ENCODE data around the gene VPS26B. TPM values are rescaled to one million over a fixed set of nuclear protein-coding genes. Genes with fewer than 3 reads are reported as not detected.

VPS26B gene
- 53.1 and 53.9 TPM in 2 replicates for total RNA-seq

DNA sequence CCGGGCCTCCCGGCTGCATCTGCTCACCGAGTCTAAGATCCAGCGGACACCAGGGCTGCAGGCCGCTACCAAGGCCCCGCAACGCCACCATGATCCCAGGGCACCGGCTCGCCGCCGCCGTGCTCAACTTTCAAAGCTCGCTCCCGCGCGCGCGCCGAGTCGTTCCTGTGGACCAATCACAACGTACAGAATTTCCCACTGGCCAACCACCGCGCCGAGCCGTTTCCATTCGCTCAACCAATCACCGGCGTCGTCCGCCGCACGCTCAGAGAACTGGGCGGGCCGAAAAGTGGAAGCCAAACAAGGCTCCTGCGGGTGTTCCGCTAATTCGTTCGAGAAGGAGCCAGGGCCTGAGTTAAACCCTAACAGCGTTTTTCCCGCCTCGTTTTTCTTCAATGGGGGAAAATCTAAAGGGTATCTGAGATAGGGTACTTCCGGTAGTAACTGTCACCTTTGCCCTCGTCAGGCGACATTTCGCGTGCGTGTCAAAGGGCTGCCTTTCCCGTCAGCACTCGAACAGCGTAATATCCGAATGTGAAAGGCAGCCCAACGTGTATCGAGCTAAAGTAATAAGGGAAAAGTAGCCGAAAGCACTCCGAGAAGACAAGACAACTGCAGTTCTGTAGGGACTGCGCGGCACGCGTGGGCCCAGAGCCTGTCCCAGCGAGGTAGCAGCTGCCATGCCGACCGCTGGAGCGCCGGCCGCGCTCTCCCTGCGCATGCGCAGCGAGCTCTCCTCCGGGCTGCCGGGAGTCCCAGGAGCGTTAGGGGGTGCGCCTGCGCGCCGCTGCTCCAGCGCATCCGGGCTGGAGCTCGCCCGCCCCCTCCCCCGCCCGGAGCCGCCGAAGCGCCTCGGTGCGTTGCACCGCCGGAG, at the start of gene VPS26B, which contains the start of gene NCAPD3:
TSS of gene VPS26B (plus strand) at position 836 of the 874 bp plus-strand sequence. CDS start 452 bp downstream, outside the sequence.
TSS of gene NCAPD3 (minus strand) at position 132 of the 874 bp plus-strand sequence. CDS start at position 91, 41 bp downstream.

DNA sequence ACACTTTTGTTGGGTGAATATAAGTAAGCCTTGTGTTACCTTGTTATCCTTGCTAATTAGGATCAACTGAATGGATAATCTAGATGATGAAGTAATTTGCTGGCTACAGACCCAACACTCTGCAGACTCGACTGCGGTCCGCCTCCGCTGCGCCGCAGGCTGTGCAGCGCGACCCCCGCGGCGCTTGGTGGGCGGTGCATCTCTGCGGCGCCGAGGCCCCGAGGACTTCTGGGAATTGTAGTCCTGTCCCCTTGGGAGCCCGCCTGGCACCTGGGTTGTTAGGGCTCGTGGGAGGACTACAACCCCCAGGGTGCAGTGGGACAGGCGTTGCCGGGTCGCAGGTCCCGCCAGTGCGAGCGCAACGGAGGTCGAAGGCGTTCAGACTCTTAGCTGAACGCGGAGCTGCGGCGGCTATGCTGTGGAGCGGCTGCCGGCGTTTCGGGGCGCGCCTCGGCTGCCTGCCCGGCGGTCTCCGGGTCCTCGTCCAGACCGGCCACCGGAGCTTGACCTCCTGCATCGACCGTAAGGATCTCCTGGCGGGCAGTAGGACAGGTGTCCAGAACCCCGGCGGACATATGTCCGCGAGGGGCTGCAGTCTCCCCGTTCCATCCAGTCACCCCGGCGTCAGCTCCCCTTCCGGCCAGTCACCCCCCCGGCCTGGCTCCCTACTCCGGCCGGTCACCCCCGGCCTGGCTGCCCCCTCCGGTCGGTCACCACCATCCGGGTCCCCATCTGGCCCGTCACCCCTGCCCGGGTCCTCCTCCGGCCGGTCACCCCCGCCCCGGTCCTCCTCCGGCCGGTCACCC, 28.9 kb downstream of the VPS26B start, which contains the start of the genes ACAD8 and THYN1:
TSS of gene ACAD8 (plus strand) at position 381 of the 806 bp plus-strand sequence. CDS start at position 414, 33 bp downstream.
TSS of gene THYN1 (minus strand) at position 165 of the 806 bp plus-strand sequence. CDS start 470 bp downstream, outside the sequence.

DNA sequence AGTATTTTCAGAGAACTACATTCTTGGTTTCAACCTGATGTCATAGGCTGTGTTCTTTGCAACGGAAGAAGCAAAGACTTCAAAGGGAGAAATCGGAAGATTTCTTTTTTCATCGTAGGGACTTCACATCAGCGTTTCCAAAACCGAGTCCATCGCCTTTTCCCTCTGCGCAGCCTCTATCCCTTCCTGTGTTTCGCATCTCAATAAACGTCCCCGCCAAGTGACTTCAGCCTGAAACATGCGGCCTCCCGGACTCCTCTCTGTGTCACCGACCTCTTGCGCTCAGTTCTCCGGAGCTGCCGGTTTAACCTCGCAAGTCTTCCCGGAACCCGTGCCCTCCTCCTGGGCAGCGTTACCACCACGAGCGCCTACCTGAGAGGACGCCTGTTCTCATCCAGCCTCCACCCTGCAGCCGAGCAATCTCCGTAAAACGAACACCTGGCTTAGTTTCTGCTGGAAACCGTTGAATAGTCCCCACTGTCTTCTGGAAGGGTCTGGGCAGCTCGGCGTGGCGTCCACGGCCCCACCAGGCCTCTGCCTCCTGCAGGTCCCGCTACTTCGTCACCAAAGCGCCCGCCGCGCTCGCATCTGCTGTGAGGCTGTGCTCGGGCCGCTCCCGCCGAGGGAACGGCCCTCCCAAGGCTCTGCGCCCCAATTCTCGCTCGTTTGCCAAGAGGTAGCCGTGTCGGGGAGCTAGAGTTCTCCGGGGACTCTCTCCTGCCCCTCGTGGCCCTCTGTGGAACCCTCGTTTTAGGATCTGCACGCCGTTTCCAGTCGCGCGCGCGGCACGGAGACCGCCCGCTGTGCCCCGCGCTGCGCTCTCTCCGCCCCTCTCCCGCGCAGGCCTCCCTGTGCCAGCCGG, 51.3 kb downstream of the VPS26B start, which contains the start of gene GLB1L3:
TSS of gene GLB1L3 (plus strand) at position 846 of the 862 bp plus-strand sequence. CDS start 362 bp downstream, outside the sequence.

Other genes starting within 250 kb of the VPS26B start
- gene JAM3, start 155.6 kb upstream of the VPS26B start, total RNA-seq: 59.6 and 78.4 TPM in 2 replicates
- gene NCAPD3, start 704 bp upstream of the VPS26B start, total RNA-seq: 8.9 and 14.4 TPM in 2 replicates
- 24.0 and 26.5 TPM in 2 replicates for gene THYN1, start 28.7 kb downstream of the VPS26B start, total RNA-seq
- 13.2 and 14.3 TPM in 2 replicates for gene ACAD8, start 28.9 kb downstream of the VPS26B start, total RNA-seq
- gene GLB1L3, start 51.7 kb downstream of the VPS26B start, total RNA-seq: 0.49 and 0.81 TPM in 2 replicates
- gene GLB1L2, start 107.3 kb downstream of the VPS26B start, total RNA-seq: 0.73 and 2.4 TPM in 2 replicates
- gene B3GAT1, start 187.6 kb downstream of the VPS26B start, total RNA-seq: not detected in 2 replicates

All from hair follicle dermal papilla cell (primary cell).